GM12874 (cell line): ENCODE results near the gene LHFPL6.

Source experiments
- TF ChIP-seq, protein P1 (sequence below): IDR thresholded peaks from 2 replicates; pipeline ENCODE4 v1.5.1; 2011; ENCODE audit warnings: low read depth, mild to moderate bottlenecking, control low read depth, low read length, moderate library complexity; ENCODE audit not compliant: insufficient read depth

The LHFPL6 gene

DNA sequence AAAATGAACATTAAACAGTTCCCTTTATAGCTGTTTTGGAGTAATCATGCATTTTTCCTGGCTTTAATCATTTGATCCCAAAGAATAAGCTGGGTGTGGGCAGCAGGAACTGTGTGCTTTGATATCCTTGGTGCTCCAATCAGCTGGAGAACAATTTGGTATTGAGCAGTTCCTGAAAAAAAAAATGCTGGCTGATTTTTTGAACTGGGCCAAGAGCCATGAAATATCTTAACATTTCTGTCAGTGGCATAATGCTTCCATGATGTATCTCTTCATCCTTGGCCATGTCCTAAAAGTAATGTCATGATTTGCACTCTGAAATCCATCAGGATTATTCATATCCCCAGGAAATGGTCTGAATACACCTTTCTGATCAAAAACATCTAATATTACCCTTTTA is 134.7 kb downstream of the LHFPL6 start:
- TF ChIP-seq, protein P1, sequence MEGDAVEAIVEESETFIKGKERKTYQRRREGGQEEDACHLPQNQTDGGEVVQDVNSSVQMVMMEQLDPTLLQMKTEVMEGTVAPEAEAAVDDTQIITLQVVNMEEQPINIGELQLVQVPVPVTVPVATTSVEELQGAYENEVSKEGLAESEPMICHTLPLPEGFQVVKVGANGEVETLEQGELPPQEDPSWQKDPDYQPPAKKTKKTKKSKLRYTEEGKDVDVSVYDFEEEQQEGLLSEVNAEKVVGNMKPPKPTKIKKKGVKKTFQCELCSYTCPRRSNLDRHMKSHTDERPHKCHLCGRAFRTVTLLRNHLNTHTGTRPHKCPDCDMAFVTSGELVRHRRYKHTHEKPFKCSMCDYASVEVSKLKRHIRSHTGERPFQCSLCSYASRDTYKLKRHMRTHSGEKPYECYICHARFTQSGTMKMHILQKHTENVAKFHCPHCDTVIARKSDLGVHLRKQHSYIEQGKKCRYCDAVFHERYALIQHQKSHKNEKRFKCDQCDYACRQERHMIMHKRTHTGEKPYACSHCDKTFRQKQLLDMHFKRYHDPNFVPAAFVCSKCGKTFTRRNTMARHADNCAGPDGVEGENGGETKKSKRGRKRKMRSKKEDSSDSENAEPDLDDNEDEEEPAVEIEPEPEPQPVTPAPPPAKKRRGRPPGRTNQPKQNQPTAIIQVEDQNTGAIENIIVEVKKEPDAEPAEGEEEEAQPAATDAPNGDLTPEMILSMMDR, result no peak

DNA sequence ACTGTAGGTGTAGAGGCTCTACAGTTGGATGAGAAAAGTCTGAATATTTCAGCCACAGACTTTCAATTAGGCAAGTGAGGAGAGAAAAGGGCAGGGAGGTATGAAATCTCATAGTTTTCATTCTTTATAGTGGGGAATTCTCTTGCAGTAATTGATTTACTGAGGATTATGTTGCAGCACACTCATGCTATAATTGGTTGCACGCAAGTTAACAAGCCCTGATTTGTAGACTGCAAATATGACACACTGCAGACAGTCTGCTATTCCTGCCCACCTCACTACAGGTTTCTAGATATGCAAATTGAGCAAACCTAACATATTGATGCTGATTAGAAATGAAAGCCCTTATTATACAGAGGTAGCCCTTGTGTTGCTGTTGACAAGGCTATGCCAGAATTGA is 139.4 kb downstream of the LHFPL6 start:
- TF ChIP-seq, protein P1, result no peak

DNA sequence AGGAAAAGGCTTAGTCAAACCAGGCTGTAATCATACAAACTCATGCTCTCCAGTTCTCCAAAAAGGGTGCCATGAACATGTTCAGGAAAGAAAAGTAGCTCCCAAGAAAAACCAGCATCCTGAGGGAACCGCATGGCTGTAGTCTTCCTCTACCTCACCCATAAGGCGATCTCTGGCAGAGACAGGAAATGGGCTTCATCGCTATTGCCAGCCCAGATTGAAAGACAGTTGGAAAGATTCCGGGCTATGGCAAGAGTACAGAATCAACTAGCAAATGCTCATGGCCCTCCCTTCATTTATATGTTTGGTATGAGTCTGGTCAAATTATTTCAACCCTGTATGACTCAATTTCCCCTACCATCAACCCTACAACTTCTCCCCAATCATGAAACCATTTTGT is 140.1 kb downstream of the LHFPL6 start:
- TF ChIP-seq, protein P1, result no peak

DNA sequence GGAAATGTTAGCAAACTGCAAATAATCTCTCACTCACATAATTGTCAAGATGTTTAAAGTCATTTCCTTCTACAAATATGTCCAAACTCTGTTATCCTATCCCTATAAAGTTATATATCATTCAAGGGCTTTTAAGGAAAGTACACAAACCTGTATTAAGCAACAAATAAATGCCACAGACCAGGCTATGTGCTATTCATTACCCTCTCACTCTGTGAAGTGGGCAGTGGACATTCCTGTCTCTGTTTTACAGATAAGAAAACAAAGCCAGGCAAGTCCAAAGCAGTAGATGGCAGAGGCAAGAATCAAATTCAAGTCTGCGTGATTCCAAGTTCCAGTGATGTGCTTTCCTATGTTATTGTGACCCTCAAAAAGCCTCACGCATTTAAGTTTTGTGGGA is 140.6 kb downstream of the LHFPL6 start:
- TF ChIP-seq, protein P1, result no peak

DNA sequence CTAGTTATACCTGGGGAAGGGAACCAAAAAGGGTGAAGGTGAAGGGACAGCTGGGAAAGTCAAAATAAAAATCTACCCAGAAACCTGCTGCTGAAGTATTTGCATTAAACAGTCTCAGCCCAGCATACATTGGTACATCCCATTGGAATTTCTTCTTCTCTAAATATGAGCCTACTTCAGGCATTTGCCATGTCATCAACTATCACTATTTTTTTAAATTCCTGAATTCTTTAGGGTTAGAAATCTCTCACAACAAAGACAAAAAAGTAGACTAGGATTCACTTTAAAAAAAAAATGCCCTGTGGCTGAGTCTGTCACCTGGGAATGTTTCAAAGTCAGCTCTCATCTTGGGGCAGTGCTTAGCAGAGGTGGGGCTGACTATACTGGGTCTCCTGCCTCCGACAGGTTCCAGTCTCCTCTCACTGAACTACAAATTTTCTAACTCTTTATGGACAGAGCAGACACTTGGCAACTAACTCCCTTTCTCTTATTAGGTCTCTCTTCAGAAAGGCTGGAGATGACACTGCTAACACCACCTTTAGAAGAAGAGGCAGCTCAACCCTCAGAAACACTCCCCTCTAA is 141.2 kb downstream of the LHFPL6 start:
- TF ChIP-seq, protein P1, result no peak

DNA sequence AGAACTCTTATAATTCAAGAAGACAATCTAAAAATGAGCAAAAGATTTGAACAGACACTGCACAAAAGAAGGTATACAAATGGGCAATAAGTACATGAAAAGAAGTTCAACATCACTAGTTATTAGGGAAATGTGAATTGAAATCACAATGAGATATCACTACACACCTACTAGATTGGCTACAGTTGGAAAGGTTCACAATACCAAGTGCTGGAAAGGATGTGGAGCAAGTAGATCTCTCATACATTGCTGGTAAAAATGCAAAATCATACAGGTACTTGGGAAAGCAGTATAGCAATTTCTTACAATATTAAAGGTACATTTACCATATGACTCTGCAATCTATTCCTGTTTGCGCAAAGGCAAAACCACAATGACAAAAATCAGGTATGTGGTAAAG is 145.7 kb downstream of the LHFPL6 start:
- TF ChIP-seq, protein P1, result no peak

DNA sequence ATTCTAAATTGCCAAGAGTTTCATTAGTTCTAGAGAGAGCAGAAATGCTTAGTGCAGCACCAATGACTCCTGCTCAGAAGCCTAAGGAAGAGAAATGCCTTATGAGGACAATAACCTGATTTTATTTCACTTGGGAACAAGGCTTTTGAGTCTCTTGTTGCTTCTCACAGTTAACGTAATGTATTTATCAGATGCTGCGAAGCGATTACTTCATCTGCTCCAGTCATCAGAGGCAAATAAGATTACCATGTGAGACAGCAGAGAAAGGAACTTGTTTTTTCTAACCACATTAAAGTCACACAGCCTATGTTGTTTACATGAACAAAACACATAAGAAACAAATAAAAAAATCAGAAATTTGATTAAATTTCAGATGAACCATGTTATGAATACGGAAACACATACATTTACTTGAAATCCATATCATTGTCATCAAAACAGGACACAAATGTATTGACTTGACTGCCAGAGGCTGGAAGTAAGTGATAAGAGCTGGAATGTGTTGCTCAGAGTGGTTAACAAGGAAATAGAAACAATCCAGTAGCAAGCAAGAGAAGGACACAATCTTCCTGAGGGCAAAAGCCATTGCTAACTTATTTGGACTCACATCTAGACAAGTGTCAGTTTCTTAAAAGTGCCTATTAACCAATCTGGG is 147.3 kb downstream of the LHFPL6 start:
- TF ChIP-seq, protein P1, result no peak
